ENCODE data around the gene NDUFA13.

Gene NDUFA13

GRCh38 chr19:19488875-19489690 lies 26.9 kb upstream of the NDUFA13 start:
- peak; percentile 82 to 86 for DNase-seq
- H3K27me3 ChIP-seq (ENCODE audit: insufficient read depth, low read length), result no peaks in the 10 kb centered on the region
- peak overlapping the region; percentile 31 for H3K18ac ChIP-seq (ENCODE audit: low read length)
- H3K4ac ChIP-seq (ENCODE audit: low read depth, low read length), result peak overlapping the region; percentile 20
- H3K9me3 ChIP-seq (ENCODE audit: insufficient read depth, low read depth, low read length), result peaks cover 1% of the 10 kb centered on the region
- peak overlapping the region; percentile 1 for H2AFZ ChIP-seq (ENCODE audit: insufficient read depth, low read length, poor library complexity)
- H4K8ac ChIP-seq (ENCODE audit: low read depth, low read length), result no peak overlapping the region
- H3K36me3 ChIP-seq (ENCODE audit: control insufficient read depth in 1 of 2, insufficient read depth in 2 of 2, low read length in 2 of 2), result peaks cover 32% of the 10 kb centered on the region in 2 experiments
- H2AK5ac ChIP-seq (ENCODE audit: low read length), result no peak overlapping the region
- H3K23ac ChIP-seq (ENCODE audit: low read length), result no peak overlapping the region
- H2BK12ac ChIP-seq (ENCODE audit: low read length), result peak overlapping the region; percentile 44
- no peak overlapping the region for H3K4me3 ChIP-seq (ENCODE audit: low read depth, low read length)
- H3K4me1 ChIP-seq (ENCODE audit: control insufficient read depth in 1 of 2, insufficient read depth in 2 of 2, low read length in 2 of 2), result peaks cover 49 to 53% of the 10 kb centered on the region in 2 experiments
- H2BK120ac ChIP-seq (ENCODE audit: insufficient read depth, low read length, poor library complexity), result peak overlapping the region; percentile 42
- no peak overlapping the region for H3K14ac ChIP-seq (ENCODE audit: low read length)
- peak overlapping the region; percentile 81 for H3K27ac ChIP-seq (ENCODE audit: low read depth, low read length)
- no CpG with 5 or more reads among the region's 14 CpGs for WGBS (ENCODE audit: extremely low coverage, insufficient coverage, insufficient read length)
- peak overlapping the region; percentile 50 for H4K91ac ChIP-seq (ENCODE audit: low read depth, low read length)
- no peak overlapping the region for H3K9ac ChIP-seq (ENCODE audit: low read length)
- peak overlapping the region; percentile 30 for H3K4me2 ChIP-seq (ENCODE audit: low read length)
- H3K79me1 ChIP-seq (ENCODE audit: low read length), result peaks cover 15% of the 10 kb centered on the region
- peak overlapping the region; percentile 16 for H4K12ac ChIP-seq (ENCODE audit: low read depth, low read length)
- H3K79me2 ChIP-seq (ENCODE audit: control insufficient read depth, insufficient read depth, low read length, poor library complexity), result peaks cover 16% of the 10 kb centered on the region
- peak overlapping the region; percentile 42 for H2BK5ac ChIP-seq (ENCODE audit: low read depth, low read length, poor library complexity)

DNA sequence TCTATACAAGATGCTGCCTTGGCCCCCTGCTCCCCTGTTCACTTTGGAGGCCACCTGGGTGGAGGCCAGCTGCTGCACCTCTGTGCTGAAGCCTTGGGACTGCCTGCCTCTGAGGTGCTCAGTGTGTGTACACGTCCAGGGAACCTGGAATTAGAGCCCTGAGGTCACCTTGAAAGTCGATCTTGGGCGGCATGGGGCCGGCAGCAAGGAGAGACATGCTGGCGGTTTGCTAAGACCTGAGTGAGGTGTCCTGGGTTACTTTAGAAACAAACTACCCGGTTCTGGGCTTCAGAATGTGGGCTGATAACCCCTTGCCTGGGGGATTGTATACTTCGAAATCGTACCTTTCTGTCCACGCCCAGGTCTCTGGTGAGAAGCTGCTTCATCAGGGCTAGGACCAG lies 26.2 kb upstream of the NDUFA13 start:
- Histone ChIP-seq H3K4me3 (ENCODE audit: low read depth, low read length) (no peak overlapping the region), H3K4me2 (ENCODE audit: low read length) (peak overlapping the region; percentile 11), H4K12ac (ENCODE audit: low read depth, low read length) (peak overlapping the region; percentile 34), H4K91ac (ENCODE audit: low read depth, low read length) (peak overlapping the region; percentile 65), H2BK5ac (ENCODE audit: low read depth, low read length, poor library complexity) (peak overlapping the region; percentile 5), H3K4me1 (ENCODE audit: control insufficient read depth in 1 of 2, insufficient read depth in 2 of 2, low read length in 2 of 2) (peaks cover 47 to 51% of the 10 kb centered on the region in 2 experiments), H3K27me3 (ENCODE audit: insufficient read depth, low read length) (no peaks in the 10 kb centered on the region), H4K8ac (ENCODE audit: low read depth, low read length) (no peak overlapping the region), H2AFZ (ENCODE audit: insufficient read depth, low read length, poor library complexity) (no peak overlapping the region), H3K23ac (ENCODE audit: low read length) (no peak overlapping the region), H3K4ac (ENCODE audit: low read depth, low read length) (peak overlapping the region; percentile 1), H3K18ac (ENCODE audit: low read length) (peak overlapping the region; percentile 19), H2AK5ac (ENCODE audit: low read length) (peak overlapping the region; percentile 19), H3K79me1 (ENCODE audit: low read length) (peaks cover 15% of the 10 kb centered on the region), H3K79me2 (ENCODE audit: control insufficient read depth, insufficient read depth, low read length, poor library complexity) (peaks cover 16% of the 10 kb centered on the region), H3K27ac (ENCODE audit: low read depth, low read length) (peak overlapping the region; percentile 81), H3K36me3 (ENCODE audit: control insufficient read depth in 1 of 2, insufficient read depth in 2 of 2, low read length in 2 of 2) (peaks cover 39% of the 10 kb centered on the region in 2 experiments), H2BK120ac (ENCODE audit: insufficient read depth, low read length, poor library complexity) (peak overlapping the region; percentile 5), H2BK12ac (ENCODE audit: low read length) (peak overlapping the region; percentile 0), H3K14ac (ENCODE audit: low read length) (peak overlapping the region; percentile 16), H3K9ac (ENCODE audit: low read length) (no peak overlapping the region), H3K9me3 (ENCODE audit: insufficient read depth, low read depth, low read length) (peaks cover 1% of the 10 kb centered on the region)
- DNase-seq, result peak; percentile 96
- no CpG with 5 or more reads among the region's 9 CpGs for WGBS (ENCODE audit: extremely low coverage, insufficient coverage, insufficient read length)

GRCh38 chr19:19490214-19490968 lies 25.6 kb upstream of the NDUFA13 start:
- Histone ChIP-seq H3K4me3 (ENCODE audit: low read depth, low read length) (no peak overlapping the region), H3K27me3 (ENCODE audit: insufficient read depth, low read length) (no peaks in the 10 kb centered on the region), H4K91ac (ENCODE audit: low read depth, low read length) (peak overlapping the region; percentile 28), H2BK12ac (ENCODE audit: low read length) (peak overlapping the region; percentile 0), H2AK5ac (ENCODE audit: low read length) (no peak overlapping the region), H3K36me3 (ENCODE audit: control insufficient read depth in 1 of 2, insufficient read depth in 2 of 2, low read length in 2 of 2) (peaks cover 41 to 42% of the 10 kb centered on the region in 2 experiments), H2BK120ac (ENCODE audit: insufficient read depth, low read length, poor library complexity) (peak overlapping the region; percentile 5), H3K4me2 (ENCODE audit: low read length) (peak overlapping the region; percentile 11), H3K18ac (ENCODE audit: low read length) (peak overlapping the region; percentile 1), H3K9me3 (ENCODE audit: insufficient read depth, low read depth, low read length) (peaks cover 1% of the 10 kb centered on the region), H4K8ac (ENCODE audit: low read depth, low read length) (no peak overlapping the region), H3K79me2 (ENCODE audit: control insufficient read depth, insufficient read depth, low read length, poor library complexity) (peaks cover 16% of the 10 kb centered on the region), H3K14ac (ENCODE audit: low read length) (no peak overlapping the region), H3K79me1 (ENCODE audit: low read length) (peaks cover 15% of the 10 kb centered on the region), H3K27ac (ENCODE audit: low read depth, low read length) (peak overlapping the region; percentile 81), H2BK5ac (ENCODE audit: low read depth, low read length, poor library complexity) (no peak overlapping the region), H2AFZ (ENCODE audit: insufficient read depth, low read length, poor library complexity) (no peak overlapping the region), H3K9ac (ENCODE audit: low read length) (no peak overlapping the region), H3K4me1 (ENCODE audit: control insufficient read depth in 1 of 2, insufficient read depth in 2 of 2, low read length in 2 of 2) (peaks cover 41 to 45% of the 10 kb centered on the region in 2 experiments), H4K12ac (ENCODE audit: low read depth, low read length) (peak overlapping the region; percentile 7), H3K4ac (ENCODE audit: low read depth, low read length) (peak overlapping the region; percentile 27), H3K23ac (ENCODE audit: low read length) (no peak overlapping the region)
- peak; percentile 83 to 93 for DNase-seq
- no CpG with 5 or more reads among the region's 20 CpGs for WGBS (ENCODE audit: extremely low coverage, insufficient coverage, insufficient read length)

- Histone ChIP-seq H3K4ac (ENCODE audit: low read depth, low read length) (peak overlapping the region; percentile 40), H3K79me2 (ENCODE audit: control insufficient read depth, insufficient read depth, low read length, poor library complexity) (peaks cover 11% of the 10 kb centered on the region)
- WGBS (ENCODE audit: extremely low coverage, insufficient coverage, insufficient read length), result no CpG with 5 or more reads among the region's 15 CpGs
Measured at GRCh38 chr19:19491321-19492025, 24.6 kb upstream of the NDUFA13 start.

More at GRCh38 chr19:19491321-19492025, 24.6 kb upstream of the NDUFA13 start:
- H2BK12ac ChIP-seq (ENCODE audit: low read length), result no peak overlapping the region
- peaks cover 49 to 51% of the 10 kb centered on the region in 2 experiments for H3K36me3 ChIP-seq (ENCODE audit: control insufficient read depth in 1 of 2, insufficient read depth in 2 of 2, low read length in 2 of 2)
- H3K4me2 ChIP-seq (ENCODE audit: low read length), result no peak overlapping the region
- H3K27ac ChIP-seq (ENCODE audit: low read depth, low read length), result no peak overlapping the region
- H3K23ac ChIP-seq (ENCODE audit: low read length), result no peak overlapping the region
- H2AK5ac ChIP-seq (ENCODE audit: low read length), result no peak overlapping the region
- H3K14ac ChIP-seq (ENCODE audit: low read length), result no peak overlapping the region
- H2BK5ac ChIP-seq (ENCODE audit: low read depth, low read length, poor library complexity), result no peak overlapping the region
- no peak overlapping the region for H3K9ac ChIP-seq (ENCODE audit: low read length)
- H3K79me1 ChIP-seq (ENCODE audit: low read length), result peaks cover 12% of the 10 kb centered on the region
- H3K4me3 ChIP-seq (ENCODE audit: low read depth, low read length), result no peak overlapping the region
- peaks cover 1% of the 10 kb centered on the region for H3K9me3 ChIP-seq (ENCODE audit: insufficient read depth, low read depth, low read length)
- DNase-seq, result no peak
- no peak overlapping the region for H4K12ac ChIP-seq (ENCODE audit: low read depth, low read length)
- no peak overlapping the region for H2AFZ ChIP-seq (ENCODE audit: insufficient read depth, low read length, poor library complexity)
- no peaks in the 10 kb centered on the region for H3K27me3 ChIP-seq (ENCODE audit: insufficient read depth, low read length)
- no peak overlapping the region for H2BK120ac ChIP-seq (ENCODE audit: insufficient read depth, low read length, poor library complexity)
- H4K8ac ChIP-seq (ENCODE audit: low read depth, low read length), result no peak overlapping the region
- H3K4me1 ChIP-seq (ENCODE audit: control insufficient read depth in 1 of 2, insufficient read depth in 2 of 2, low read length in 2 of 2), result peaks cover 30 to 34% of the 10 kb centered on the region in 2 experiments
- no peak overlapping the region for H4K91ac ChIP-seq (ENCODE audit: low read depth, low read length)
- peak overlapping the region; percentile 21 for H3K18ac ChIP-seq (ENCODE audit: low read length)
